Measurements from ENCODE around the gene ATP6V1D.

Gene ATP6V1D

GRCh38 chr14:67319142-67319541, 40.5 kb downstream of the ATP6V1D start:
- H3K9ac ChIP-seq (ENCODE audit: low read length), result no peak overlapping the region
- H3K27ac ChIP-seq (ENCODE audit: low read depth, low read length, poor library complexity, severe bottlenecking), result no peak overlapping the region
- no peak overlapping the region for H3K4me2 ChIP-seq (ENCODE audit: low read length)
- H3K27me3 ChIP-seq (ENCODE audit: insufficient read depth, low read length), result no peaks in the 10 kb centered on the region
- H3F3A ChIP-seq (ENCODE audit: insufficient read depth, low read length), result no peaks in the 10 kb centered on the region
- H3K36me3 ChIP-seq (ENCODE audit: insufficient read depth, low read length), result peaks cover 35% of the 10 kb centered on the region
- no peaks in the 10 kb centered on the region for H3K9me3 ChIP-seq (ENCODE audit: low read length)
- H4K20me1 ChIP-seq (ENCODE audit: insufficient read depth, low read length), result no peaks in the 10 kb centered on the region
- no peaks in the 10 kb centered on the region for H3K9me2 ChIP-seq (ENCODE audit: low read depth, low read length)
- no peaks in the 10 kb centered on the region for H3K4me1 ChIP-seq (ENCODE audit: insufficient read depth, low read length, severe bottlenecking)
- H3K4me3 ChIP-seq (ENCODE audit: low read depth, low read length, poor library complexity, severe bottlenecking), result no peak overlapping the region
- H3K79me2 ChIP-seq (ENCODE audit: insufficient read depth, low read length), result no peaks in the 10 kb centered on the region
- TF ChIP-seq EZH2 (IDR thresholded peaks at IDR 0.05; ENCODE audit: borderline replicate concordance, low read length) (no peak), CTCF (IDR thresholded peaks at IDR 0.05; ENCODE audit: low read length) (no peak)
- no peak overlapping the region for H2AFZ ChIP-seq (ENCODE audit: low read length)

- Histone ChIP-seq H3K4me2 (ENCODE audit: low read length) (no peak overlapping the region), H3K4me1 (ENCODE audit: insufficient read depth, low read length, severe bottlenecking) (no peaks in the 10 kb centered on the region), H3K27ac (ENCODE audit: low read depth, low read length, poor library complexity, severe bottlenecking) (no peak overlapping the region), H4K20me1 (ENCODE audit: insufficient read depth, low read length) (no peaks in the 10 kb centered on the region), H3K4me3 (ENCODE audit: low read depth, low read length, poor library complexity, severe bottlenecking) (no peak overlapping the region), H3K9me2 (ENCODE audit: low read depth, low read length) (no peaks in the 10 kb centered on the region), H3K36me3 (ENCODE audit: insufficient read depth, low read length) (peaks cover 33% of the 10 kb centered on the region), H3F3A (ENCODE audit: insufficient read depth, low read length) (no peaks in the 10 kb centered on the region), H3K79me2 (ENCODE audit: insufficient read depth, low read length) (no peaks in the 10 kb centered on the region), H2AFZ (ENCODE audit: low read length) (no peak overlapping the region), H3K9me3 (ENCODE audit: low read length) (no peaks in the 10 kb centered on the region), H3K27me3 (ENCODE audit: insufficient read depth, low read length) (no peaks in the 10 kb centered on the region), H3K9ac (ENCODE audit: low read length) (no peak overlapping the region)
- TF ChIP-seq CTCF (IDR thresholded peaks at IDR 0.05; ENCODE audit: low read length) (no peak), EZH2 (IDR thresholded peaks at IDR 0.05; ENCODE audit: borderline replicate concordance, low read length) (no peak)
Measured at GRCh38 chr14:67317822-67318221, 41.8 kb downstream of the ATP6V1D start.

- Histone ChIP-seq H3K4me1 (ENCODE audit: insufficient read depth, low read length, severe bottlenecking) (no peaks in the 10 kb centered on the region), H3K4me2 (ENCODE audit: low read length) (no peak overlapping the region), H2AFZ (ENCODE audit: low read length) (no peak overlapping the region), H3F3A (ENCODE audit: insufficient read depth, low read length) (no peaks in the 10 kb centered on the region), H3K9ac (ENCODE audit: low read length) (no peak overlapping the region), H3K79me2 (ENCODE audit: insufficient read depth, low read length) (no peaks in the 10 kb centered on the region), H3K4me3 (ENCODE audit: low read depth, low read length, poor library complexity, severe bottlenecking) (no peak overlapping the region), H3K9me3 (ENCODE audit: low read length) (no peaks in the 10 kb centered on the region), H3K27ac (ENCODE audit: low read depth, low read length, poor library complexity, severe bottlenecking) (no peak overlapping the region), H4K20me1 (ENCODE audit: insufficient read depth, low read length) (no peaks in the 10 kb centered on the region), H3K9me2 (ENCODE audit: low read depth, low read length) (no peaks in the 10 kb centered on the region), H3K36me3 (ENCODE audit: insufficient read depth, low read length) (peaks cover 17% of the 10 kb centered on the region), H3K27me3 (ENCODE audit: insufficient read depth, low read length) (no peaks in the 10 kb centered on the region)
- no peak for TF ChIP-seq CTCF (IDR thresholded peaks at IDR 0.05; ENCODE audit: low read length)
- TF ChIP-seq EZH2 (IDR thresholded peaks at IDR 0.05; ENCODE audit: borderline replicate concordance, low read length), result no peak
Measured at GRCh38 chr14:67313153-67313552, 46.5 kb downstream of the ATP6V1D start.

Measured in OCI-LY1 (cell line).